ENCODE data around the gene NMU.
"Not testable (repeated sequence)": the region's sequence is repeated elsewhere in the genome, so short reads cannot be mapped to it uniquely, and the experiment has no call there.

Gene NMU, protein sequence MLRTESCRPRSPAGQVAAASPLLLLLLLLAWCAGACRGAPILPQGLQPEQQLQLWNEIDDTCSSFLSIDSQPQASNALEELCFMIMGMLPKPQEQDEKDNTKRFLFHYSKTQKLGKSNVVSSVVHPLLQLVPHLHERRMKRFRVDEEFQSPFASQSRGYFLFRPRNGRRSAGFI

DNA sequence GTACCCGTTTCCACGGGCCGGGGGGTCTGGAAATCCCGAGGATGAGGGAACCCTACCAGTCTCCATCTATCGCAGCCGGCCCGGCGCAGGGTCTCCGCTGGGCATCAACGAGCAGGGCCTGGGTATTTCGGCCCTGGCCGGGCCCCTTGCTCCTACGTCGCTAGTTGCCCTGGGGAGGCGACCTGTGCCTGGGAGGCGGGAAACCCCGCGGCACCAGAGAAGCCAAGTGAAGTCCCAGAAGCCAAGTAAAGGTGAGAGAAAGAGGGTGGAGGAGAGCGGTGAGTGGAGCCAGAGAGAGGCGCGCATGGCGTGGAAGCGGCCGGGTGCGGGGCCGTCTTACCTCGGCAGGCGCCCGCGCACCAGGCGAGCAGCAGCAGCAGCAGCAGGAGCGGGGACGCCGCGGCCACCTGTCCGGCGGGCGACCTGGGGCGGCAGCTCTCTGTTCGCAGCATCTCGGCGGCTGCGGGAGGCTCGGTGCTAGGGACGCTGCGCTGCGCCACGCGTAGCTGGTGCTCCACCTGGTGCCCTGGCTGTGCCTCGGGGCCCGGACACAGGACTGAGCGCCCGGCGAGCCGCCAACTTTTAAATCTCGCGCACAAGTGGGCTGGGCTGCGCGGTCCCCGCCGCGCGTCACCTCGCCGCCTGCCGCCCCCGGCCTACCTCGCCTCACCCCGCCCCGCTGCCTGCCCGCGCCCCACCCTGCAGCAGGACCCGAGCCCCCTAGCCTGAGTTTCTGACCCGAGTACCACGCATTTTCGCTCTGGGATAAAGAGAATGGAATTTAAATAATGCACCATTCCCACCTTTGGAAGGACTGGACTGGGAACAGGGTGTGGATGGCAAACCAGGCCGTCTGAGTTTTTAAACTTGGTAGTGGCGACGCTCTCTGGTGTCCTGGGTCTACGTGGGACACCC, at the start of gene NMU:
Gene NMU, minus strand, starts transcription at position 558 of the 915 bp plus-strand sequence. Its CDS starts 106 bp downstream, at position 452.
- peak; percentile 66 for DNase-seq (ENCODE audit: low spot score)

DNA sequence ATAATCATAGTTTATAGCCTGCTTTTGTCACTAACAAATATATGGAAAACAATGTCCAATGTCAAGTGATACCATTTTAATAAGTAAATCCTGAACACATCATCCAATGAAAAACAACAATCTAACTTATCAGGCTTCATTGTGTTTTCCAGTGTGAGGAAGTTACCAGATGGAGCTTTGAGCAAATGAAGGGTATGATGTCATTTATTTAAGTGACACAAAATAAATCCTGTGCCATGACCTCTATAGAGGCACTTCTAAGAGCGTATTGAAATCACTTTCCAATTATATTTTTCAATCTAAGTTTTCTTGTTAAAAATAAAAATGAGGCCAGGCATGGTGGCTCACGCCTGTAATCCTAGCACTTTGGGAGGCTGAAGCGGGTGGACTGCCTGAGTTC, 48.2 kb upstream of the NMU start:
- no peak for DNase-seq (ENCODE audit: low spot score)

DNA sequence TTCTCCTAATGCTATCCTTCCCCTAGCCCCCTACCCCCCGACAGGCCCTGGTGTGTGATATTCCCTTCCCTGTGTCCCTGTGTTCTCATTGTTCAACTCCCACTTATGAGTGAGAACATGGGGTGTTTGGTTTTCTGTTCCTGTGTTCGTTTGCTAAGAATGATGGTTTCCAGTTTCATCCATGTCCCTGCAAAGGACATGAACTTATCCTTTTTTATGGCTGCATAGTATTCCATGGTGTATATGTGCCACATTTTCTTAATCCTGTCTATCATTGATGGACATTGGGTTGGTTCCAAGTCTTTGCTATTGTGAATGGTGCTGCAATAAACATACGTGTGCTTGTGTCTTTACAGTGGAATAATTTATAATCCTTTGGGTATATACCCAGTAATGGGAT, 46.7 kb upstream of the NMU start:
- DNase-seq (ENCODE audit: low spot score), result not testable (repeated sequence)

DNA sequence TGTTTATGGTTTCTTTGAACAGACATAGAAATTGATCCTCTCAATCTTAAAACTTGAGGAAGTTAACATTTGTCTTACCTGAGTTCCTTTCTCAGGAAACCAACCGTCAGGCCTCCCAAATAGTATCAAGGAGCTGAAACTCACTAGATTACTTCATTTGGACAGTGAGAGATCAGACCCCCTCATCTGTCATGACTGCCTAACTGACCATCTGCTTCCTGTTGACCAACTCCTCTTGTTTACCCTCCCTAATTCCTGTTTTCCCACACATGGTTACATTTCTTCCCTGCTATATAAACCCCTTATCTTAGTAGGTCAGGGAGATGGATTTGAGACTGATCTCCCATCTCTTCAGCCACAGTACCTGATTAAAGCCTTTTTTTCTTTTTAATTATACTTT, 46.2 kb upstream of the NMU start:
- no peak for DNase-seq (ENCODE audit: low spot score)

DNA sequence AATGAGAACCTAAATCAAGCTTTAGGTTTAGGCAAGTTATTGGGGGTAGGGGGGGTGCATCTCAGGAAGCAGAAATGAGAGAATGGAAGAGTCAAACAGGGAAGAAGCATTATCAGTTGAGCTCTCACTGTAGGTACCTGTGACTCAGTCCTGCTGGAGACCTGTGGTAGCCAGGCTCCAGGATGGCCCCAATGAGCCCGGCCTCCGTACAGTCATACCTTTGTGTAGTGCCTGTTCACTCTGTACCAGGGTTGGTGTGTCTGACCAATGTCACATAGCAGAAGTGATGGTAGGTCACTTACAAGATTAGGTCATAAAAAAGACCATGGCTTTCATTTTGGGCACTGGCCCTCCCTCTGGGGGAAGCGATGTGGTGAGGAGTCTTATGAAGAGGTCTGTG, 45.3 kb upstream of the NMU start:
- no peak for DNase-seq (ENCODE audit: low spot score)

DNA sequence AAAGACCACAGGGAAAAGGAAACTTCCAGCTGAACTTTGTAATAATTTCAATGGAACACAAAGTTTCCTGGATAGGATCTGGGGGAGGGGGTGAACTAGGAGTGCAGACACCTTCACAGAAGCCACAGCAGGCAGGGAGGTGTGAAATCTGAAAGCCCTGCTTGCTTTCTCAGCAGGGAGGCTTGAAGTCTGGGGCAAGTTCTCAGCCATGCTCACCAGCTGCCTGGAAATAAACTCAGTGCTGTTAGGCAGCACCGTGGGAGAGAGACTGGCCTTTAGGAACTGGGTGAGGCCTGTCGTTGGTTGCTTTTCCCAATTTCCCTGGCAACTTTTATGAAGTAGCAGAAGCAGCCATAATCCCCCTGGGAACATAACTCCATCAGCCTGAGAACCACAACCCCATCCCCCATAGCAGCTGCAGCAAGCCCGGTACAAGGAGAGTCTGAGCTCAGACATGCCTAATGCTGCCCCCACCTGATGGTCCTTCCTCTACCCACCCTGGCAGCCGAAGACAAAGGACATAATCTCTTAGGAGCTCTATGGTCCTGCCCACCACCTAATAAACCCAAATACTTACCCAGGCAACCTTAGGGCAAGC, 39.2 kb upstream of the NMU start:
- no peak for DNase-seq (ENCODE audit: low spot score)

DNA sequence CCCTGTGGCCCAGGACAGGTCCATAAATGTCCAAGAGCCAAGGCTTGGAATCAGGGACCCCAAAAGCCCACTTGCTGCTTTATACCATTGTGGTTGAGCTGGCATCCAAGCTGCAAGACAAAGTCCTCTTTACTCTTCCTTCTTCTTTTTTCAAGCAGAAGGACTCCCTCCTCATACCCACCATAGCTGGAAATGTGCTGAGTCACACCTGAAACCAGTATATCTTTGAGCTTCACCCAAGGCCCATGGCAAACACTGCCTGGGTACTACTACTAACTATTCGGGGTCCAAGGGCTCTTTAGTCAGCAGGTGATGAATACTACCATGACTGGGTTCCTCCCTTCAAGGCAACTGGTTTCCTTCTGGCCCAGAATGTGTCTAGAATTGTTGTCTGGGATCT, 37.3 kb upstream of the NMU start:
- no peak for DNase-seq (ENCODE audit: low spot score)

DNA sequence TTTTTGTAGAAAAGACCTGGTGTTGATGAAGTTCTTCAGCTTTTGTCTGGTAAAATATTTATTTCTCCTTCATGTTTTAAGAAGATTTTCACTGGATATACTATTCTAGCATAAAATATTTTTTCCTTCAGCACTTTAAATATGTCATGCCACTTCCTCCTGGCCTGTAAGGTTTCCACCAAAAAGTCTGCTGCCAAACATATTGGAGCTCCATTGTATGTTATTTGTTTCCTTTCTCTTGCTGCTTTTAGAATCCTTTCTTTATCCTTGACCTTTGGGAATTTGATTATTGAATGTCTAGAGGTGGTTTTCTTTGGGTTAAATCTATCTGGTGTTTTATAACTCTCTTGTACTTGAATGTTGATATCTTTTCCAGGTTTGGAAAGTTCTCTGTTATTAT, 35.6 kb upstream of the NMU start:
- DNase-seq (ENCODE audit: low spot score), result no peak

DNA sequence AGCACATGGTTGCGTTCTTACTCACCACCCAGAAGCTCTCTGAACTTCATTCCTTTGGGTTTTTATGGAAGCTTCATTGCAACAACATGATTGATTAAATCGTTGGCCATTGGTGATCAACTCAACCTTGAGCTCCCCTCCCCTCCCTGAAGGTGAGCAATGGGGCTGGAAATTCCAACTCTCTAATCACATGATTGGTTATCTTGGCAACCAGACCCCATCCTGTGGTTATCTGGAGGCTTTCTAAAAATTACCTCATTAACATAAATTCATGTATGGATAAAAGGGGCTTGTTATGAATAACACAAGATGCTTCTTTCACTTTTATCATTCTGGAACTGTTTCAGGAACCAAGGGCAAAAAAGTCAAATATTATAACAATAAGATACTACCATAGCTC, 34.6 kb upstream of the NMU start:
- no peak for DNase-seq (ENCODE audit: low spot score)

DNA sequence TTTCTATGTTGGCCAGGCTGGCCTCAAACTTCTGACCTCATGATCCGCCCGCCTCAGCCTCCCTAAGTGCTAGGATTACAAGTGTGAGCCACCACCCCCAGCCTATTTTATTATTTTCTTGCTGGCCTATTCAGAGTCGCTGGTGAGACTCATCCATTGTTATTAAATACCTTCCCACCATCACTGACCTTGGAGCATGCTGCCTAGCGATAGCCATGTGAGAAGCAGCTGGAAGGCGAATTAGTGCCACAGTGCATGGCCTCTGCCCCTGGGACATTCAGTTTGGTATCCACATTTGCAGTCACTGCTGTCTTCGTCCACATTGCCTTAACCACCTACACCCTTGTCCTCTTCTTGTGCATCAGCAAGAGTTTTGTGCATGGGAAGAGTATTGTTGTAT, 32.4 kb upstream of the NMU start:
- no peak for DNase-seq (ENCODE audit: low spot score)

DNA sequence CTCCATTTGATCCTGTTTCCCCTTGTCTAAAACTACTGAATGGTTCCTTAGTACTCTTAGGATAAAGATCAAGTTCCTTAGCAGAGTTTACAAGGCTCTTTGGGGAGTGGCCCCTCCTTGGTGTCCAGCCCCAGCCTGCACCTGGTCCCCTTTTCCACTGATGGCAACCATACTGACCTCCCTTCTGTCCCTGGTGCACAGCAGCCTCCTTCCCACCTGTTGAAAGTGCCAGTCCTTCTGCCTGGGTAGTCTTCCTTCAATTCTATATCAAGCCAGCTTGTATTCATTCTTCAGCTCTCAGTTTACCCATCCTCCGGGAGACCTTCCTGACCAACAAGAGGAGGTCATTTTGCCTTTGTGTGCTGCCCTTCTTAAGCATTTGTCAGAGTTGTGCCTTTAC, 30.4 kb upstream of the NMU start:
- no peak for DNase-seq (ENCODE audit: low spot score)

DNA sequence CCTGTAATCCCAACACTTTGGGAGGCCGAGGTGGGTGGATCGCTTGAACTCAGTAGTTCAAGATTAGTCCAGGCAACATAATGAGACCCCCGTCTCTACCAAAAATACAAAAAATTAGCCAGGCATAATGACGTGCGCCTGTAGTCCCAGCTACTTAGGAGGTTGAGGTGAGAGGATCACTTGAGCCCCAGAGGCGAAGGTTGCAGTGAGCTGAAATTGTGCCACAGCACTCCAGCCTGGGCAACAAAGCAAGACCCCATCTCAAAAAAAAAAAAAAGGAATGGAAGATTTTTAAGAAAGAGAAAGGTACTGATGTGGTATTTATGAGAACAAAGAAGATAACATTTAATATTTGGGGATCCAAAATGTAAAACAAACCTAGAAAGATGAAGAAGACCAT, 27.0 kb upstream of the NMU start:
- no peak for DNase-seq (ENCODE audit: low spot score)

DNA sequence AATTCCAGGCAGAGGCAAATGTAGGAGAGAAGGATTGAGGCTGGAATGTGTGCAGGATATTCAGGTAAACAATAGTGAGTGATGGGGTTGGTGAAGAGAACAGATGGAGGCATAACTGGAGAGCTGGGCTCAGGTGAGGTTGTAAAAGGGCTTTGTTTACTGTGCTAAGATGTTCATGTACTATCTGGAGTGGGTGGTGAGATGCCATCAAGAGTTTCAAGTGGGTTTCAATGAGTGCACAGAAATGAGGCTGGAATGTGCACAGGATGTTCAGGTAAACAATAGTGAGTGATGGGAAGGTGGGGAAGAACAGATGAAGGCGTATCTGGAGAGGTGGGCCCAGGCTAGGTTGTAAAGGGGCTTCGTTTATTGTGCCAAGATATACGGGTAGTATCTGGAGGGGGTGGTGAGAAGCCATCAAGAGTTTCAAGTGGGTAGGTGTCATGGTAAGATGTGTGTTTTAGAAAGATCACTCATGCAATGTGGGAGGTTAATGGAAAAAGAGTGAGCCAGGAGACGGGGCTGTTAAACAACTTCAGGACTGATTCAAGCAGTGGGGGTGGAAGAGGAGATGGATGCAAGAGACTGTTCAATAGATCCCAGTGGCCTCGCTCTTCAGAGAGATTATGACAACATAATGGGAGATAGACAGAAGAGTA, 25.4 kb upstream of the NMU start:
- no peak for DNase-seq (ENCODE audit: low spot score)

DNA sequence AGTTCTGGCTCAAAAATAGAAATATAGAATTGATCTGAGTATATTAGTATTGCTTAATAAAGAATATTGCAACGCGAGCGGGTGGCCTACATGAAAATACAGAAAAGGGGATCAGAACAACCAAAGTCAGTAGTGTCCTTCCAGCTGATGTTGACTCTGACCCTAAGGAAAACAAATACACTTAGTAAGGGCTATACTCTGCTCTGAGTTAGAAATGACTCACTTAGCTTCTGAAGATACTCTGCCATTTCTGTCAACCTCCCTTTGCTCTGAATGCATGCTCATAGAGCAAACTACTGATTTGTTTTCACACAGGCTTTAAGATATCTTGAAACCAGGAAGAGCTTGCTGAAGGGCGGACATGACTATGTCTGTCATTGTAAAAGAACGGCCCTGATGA, 22.6 kb upstream of the NMU start:
- DNase-seq (ENCODE audit: low spot score), result no peak

DNA sequence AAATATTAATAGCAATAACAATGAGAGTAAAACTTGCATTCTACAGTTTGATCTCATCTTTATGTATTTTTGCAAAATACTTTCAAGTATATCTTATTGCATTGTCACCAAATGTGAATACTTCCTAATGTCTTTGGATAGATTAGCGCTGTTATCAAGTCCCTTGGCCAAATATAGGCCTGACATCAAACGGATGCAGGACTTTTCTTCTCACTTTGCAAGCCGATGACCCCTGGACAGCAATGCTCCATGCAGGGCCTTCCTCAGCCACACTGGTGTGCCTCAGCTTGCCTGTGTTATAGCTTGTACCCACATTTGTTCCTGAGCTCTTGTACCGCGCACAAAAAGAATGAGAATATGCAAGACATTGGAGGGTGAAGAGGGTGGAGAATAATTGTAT, 18.0 kb upstream of the NMU start:
- DNase-seq (ENCODE audit: low spot score), result no peak

DNA sequence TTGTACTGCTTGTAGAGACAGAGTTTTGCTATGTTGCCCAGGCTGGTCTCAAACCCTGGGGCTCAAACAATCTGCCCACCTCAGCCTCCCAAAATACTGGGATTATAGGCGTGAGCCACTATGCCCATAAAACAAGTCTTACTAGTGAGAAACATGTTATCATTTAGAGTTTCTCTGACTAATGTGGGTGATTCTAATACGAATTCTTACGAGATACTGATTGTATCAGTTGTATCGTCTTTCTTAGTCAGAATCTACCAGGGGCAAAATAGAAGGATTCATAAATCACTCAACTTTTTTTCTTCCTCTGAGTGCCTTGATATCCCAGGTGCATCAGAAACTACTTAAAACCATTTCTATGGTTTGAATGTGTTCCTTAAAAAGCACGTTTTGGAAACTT, 14.4 kb upstream of the NMU start:
- no peak for DNase-seq (ENCODE audit: low spot score)

DNA sequence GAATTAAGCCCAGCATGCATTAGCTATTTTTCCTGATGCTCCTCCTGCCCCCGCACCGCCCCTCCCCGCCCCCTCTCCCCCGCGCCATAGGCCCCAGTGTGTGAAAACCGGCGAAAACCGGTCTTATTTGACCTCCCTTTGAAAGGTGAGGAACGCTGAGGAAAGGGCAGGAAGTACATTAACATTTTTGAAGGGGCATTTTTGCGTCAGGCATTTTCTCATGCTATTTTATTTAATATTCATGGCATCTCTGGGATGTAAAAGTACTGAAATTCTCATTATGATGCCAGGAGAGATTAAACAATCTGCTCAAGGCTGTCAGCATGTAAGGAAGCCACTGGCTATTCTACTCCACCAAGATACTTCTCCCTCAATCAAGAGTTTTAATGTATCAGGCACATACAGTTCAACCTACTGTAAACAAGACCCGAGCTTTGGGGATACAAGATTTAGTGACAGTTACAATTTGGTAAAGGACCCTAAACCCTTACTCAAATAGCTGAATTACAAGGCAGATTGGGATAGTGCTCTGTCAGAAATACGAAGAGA, 1.2 kb upstream of the NMU start:
- DNase-seq (ENCODE audit: low spot score), result no peak

DNA sequence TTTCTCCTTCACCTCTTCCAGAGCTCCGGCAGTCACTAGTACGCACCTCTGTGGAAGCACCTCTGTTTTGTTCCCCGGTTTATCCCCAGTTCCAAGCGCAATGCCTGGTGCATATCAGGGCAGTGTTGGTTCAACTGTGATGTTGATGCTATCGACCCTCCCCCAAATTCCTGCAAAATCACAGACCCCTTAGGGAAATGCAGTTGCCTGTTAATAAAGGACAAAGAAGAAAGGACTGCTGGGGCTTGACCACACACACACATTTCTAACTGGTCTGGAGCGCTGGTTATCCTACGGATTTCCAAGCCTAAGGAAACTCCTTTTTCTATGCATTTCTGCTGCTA, 530 bp upstream of the NMU start:
- DNase-seq (ENCODE audit: low spot score), result no peak

DNA sequence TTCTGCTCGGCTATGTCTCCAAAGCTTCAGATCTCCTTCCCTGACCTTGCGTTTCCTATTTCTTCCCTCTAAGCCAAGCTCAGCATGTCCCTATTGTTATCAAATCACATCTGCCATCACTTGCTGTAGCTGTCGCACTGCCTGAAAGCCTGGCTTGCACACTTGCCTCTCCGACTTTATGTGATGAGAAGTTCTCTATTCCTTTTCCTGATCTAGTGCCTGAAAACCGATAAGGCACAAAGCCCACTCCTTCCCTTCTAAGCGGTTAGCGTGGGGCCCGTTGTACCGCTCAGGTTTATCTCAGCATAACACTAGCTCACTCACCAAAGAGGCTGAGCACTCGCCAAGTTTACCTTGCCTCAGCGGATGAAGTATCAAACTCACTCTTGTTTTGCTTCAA, 816 bp downstream of the NMU start:
- no peak for DNase-seq (ENCODE audit: low spot score)

DNA sequence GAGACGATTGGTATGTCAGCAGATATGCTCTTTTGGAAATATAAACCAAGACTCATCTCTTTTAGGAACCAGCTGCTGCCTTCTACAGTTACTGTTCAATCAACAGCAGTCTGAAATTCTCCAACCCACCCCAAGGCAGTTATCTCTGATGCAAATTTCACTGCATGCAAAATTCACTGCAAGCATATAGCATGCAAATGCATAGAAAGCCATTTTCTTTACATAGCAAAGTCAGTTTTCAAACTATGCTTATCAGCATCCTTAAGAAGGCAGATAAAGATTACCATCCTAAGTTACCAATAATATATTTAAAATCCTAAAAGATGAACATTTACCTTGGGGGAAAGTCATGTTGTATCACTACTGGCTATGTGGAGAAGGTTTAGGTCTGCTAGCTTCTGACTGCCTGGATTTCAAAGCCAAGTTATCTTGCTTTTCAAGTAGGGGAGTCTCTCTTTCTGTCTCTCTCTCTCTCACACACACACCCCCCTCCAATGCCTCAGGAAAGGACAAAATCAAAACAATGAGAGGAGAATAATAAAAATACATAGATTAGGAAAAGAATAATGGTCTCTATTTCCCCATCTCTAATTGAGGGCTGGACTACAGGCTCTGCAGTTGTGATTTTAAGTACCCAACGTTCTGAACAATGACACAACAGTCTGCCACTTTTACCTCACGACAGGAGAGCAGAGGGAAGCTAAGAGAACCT, 1.5 kb downstream of the NMU start:
- no peak for DNase-seq (ENCODE audit: low spot score)

DNA sequence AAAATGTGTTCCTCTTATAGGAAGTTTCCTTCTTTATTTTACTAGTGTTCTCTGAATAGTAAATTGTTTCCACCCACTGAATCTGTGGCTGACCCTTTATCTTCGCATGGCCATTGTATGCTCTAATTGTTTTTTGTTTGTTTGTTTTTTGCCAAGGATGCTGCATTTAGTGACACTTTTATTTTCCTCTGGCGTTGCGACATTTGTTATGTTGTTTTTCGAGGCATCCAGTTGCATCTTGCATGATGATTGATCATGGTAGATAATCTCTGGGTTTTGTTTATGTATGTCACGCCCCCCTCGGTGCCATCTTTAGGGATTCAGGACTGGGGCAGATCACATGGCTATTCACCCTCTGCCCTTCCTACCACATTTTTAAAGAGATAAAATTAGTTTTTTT, 2.2 kb downstream of the NMU start:
- DNase-seq (ENCODE audit: low spot score), result no peak

DNA sequence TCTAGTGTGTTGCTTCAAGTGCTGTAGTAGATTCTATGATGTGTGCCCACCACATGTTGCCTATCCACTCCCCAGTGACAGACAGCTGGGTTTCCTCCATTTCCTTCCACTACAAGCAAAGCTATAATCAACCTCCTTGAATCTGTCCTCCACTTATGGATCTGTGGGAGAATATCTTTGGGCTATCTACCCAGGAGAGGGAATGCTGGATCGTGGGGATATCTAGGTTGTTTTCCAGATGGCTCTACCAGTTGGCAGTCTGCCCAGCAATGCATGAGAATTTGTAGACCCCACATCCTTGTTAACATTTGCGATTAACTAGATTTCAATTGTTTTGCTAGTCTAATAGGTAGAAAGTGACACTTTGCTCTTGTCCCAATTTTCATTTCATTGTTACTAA, 10.3 kb downstream of the NMU start:
- no peak for DNase-seq (ENCODE audit: low spot score)
